K562 (cell line): Measurements from ENCODE around the gene IFNK. TPM values are rescaled to one million over a fixed set of nuclear protein-coding genes. Genes with fewer than 3 reads are reported as not detected.

Experiments used
- ATAC-seq: fragments of 200-7000 bp; cut with Tn5 transposase; 3 replicates; pipeline ENCODE4 v1.9.1; 2020; ENCODE audit warnings: moderate library complexity
- BruUV-seq: library from RNA; stranded (reverse); fragments of 400-500 nt; replicated peaks from 2 replicates; lab custom pipeline; 2021; lab: Mats Ljungman, UMichigan
- CTCF ChIA-PET: fragments of 300-600 bp; formaldehyde crosslinking; extraction: SDS; loops from one replicate; lab custom pipeline; 2021; ENCODE audit warnings: low intra/inter-chr PET ratio; lab: Yijun Ruan, JAX
- POLR2A ChIA-PET: fragments of 300-600, 350-650 bp; sonication (Branson Sonifier 250); formaldehyde crosslinking; extraction: SDS; loops from one replicate; lab custom pipeline; 2021; ENCODE audit warnings: antibody characterized with exemption, inconsistent platforms; lab: Yijun Ruan, JAX
- DNase-seq, 4 experiments: peaks; one replicate each; pipeline versions ENCODE4 v3.0.0 to v3.0.0-alpha.2; 2011 to 2018; ENCODE audit warnings: low spot score in 3 of 4, mixed read lengths in 3 of 4; ENCODE audit errors: extremely low read depth in 1 of 4
- FAIRE-seq: peaks from 2 replicates; lab custom pipeline; 2011; peaks lifted over from hg19 to GRCh38; lab: Jason Lieb, UNC
- H2AFZ ChIP-seq: 2 replicates; pipeline ENCODE4 v1.6.0; 2011; ENCODE audit warnings: low read depth, low read length, control low read depth, inconsistent platforms
- H3K27ac ChIP-seq: fragments of 200-600 bp; 3 replicates; pipeline ENCODE4 v1.8.0; 2011; ENCODE audit warnings: low read depth, mild to moderate bottlenecking, control low read depth, inconsistent platforms, low read length, moderate library complexity, mixed read lengths; ENCODE audit errors: extremely low read depth
- H3K27me3 ChIP-seq, 2 experiments: fragments of 300-600 bp in 1 of 2; 2 replicates in 1 of 2; 3 replicates in 1 of 2; pipeline versions ENCODE4 v1.6.0 to v1.8.0; 2011; ENCODE audit warnings: inconsistent platforms in 2 of 2, low read length in 2 of 2, mild to moderate bottlenecking in 1 of 2, mixed read lengths in 1 of 2, moderate library complexity in 1 of 2; ENCODE audit not compliant: control insufficient read depth in 2 of 2, insufficient read depth in 2 of 2
- H3K36me3 ChIP-seq: fragments of 300-600 bp; 3 replicates; pipeline ENCODE4 v1.8.0; 2011; ENCODE audit warnings: mild to moderate bottlenecking, low read length, inconsistent platforms; ENCODE audit not compliant: control insufficient read depth, insufficient read depth
- H3K4me1 ChIP-seq, 2 experiments: fragments of 200-600 bp in 1 of 2; replicated peaks in 1 of 2; 2 replicates in 1 of 2; 3 replicates in 1 of 2; pipeline versions ENCODE4 v1.5.1 to v1.8.0; 2011; ENCODE audit warnings: inconsistent platforms in 2 of 2, low read length in 2 of 2, mild to moderate bottlenecking in 1 of 2, mixed read lengths in 1 of 2, moderate library complexity in 1 of 2; ENCODE audit not compliant: control insufficient read depth in 2 of 2, insufficient read depth in 2 of 2
- H3K4me2 ChIP-seq: 2 replicates; pipeline ENCODE4 v1.6.1; 2011; ENCODE audit warnings: low read length, control low read depth, inconsistent platforms, mixed read lengths; ENCODE audit not compliant: insufficient read depth
- H3K4me3 ChIP-seq: fragments of 200-600 bp; sonication (generic), shearing (Covaris generic); 2 replicates; pipeline ENCODE4 v1.5.1; 2016; ENCODE audit warnings: control low read depth, inconsistent platforms
- H3K79me2 ChIP-seq: fragments of 200-600 bp; 3 replicates; pipeline ENCODE4 v1.8.0; 2011; ENCODE audit warnings: low read length, inconsistent platforms; ENCODE audit not compliant: control insufficient read depth, insufficient read depth
- H3K9ac ChIP-seq, 2 experiments: 2 replicates each; pipeline versions ENCODE4 v1.6.0 to v1.6.1; 2011; ENCODE audit warnings: low read depth in 2 of 2, low read length in 2 of 2, control low read depth in 1 of 2, inconsistent platforms in 1 of 2, mild to moderate bottlenecking in 1 of 2, mixed read lengths in 1 of 2; ENCODE audit not compliant: insufficient read depth in 1 of 2
- H3K9me1 ChIP-seq: one replicate; pipeline ENCODE4 v1.6.0; 2011; ENCODE audit warnings: inconsistent platforms, mild to moderate bottlenecking, low read length, moderate library complexity; ENCODE audit not compliant: control insufficient read depth, insufficient read depth
- H3K9me3 ChIP-seq: replicated peaks from 2 replicates; pipeline ENCODE4 v1.5.1; 2011; ENCODE audit warnings: low read depth, low read length, inconsistent platforms; ENCODE audit not compliant: control insufficient read depth, insufficient read depth
- H4K20me1 ChIP-seq: replicated peaks from 2 replicates; pipeline ENCODE4 v1.6.1; 2011; ENCODE audit warnings: low read length, inconsistent platforms, mixed read lengths; ENCODE audit not compliant: control insufficient read depth, insufficient read depth
- FIP1L1 ChIP-seq: fragments of 200-400 bp; formaldehyde crosslinking; IDR thresholded peaks from 2 replicates; pipeline ENCODE4 v1.6.1; 2018; ENCODE audit warnings: mild to moderate bottlenecking, low read depth, low read length; ENCODE audit not compliant: poor library complexity, severe bottlenecking
- MAFK ChIP-seq: IDR thresholded peaks from 2 replicates; pipeline ENCODE4 v1.6.1; 2011; ENCODE audit warnings: low read length, improper control_type of control experiment
- NBN ChIP-seq: fragments of 450-650 bp; IDR thresholded peaks from 2 replicates; pipeline ENCODE4 v1.6.1; 2016; ENCODE audit warnings: low read depth, mild to moderate bottlenecking
- SUPT5H ChIP-seq: fragments of 450-650 bp; IDR thresholded peaks from 2 replicates; pipeline ENCODE4 v1.6.1; 2016
- TCF3 ChIP-seq: sonication (generic); formaldehyde crosslinking; IDR thresholded peaks from 2 replicates; pipeline ENCODE4 v1.4.0; 2020; ENCODE audit warnings: mild to moderate bottlenecking, missing genetic modification reagents
- THRAP3 ChIP-seq: fragments of 450-650 bp; IDR thresholded peaks from 2 replicates; pipeline ENCODE4 v1.6.1; 2016; ENCODE audit warnings: mild to moderate bottlenecking, inconsistent platforms, borderline replicate concordance
- ZNF41 ChIP-seq: fragments of 250-450 bp; sonication (Bioruptor Pico); conservative IDR thresholded peaks from 2 replicates; pipeline ENCODE4 v1.4.0; 2020; ENCODE audit warnings: mild to moderate bottlenecking
- ZNF444 ChIP-seq: fragments of 250-450 bp; sonication (Bioruptor Pico); IDR thresholded peaks from 2 replicates; pipeline ENCODE4 v1.4.0; 2020; ENCODE audit warnings: mild to moderate bottlenecking, moderate library complexity
- ZNF764 ChIP-seq: fragments of 250-450 bp; sonication (Bioruptor Pico); IDR thresholded peaks from 2 replicates; pipeline ENCODE4 v1.4.0; 2020; ENCODE audit warnings: low read depth, mild to moderate bottlenecking, moderate library complexity
- in situ Hi-C: fragments of 300-500 bp; cut with MboI; formaldehyde crosslinking; loops from 4 replicates; pipeline ENCODE4 v1.15.0; 2018; ENCODE audit warnings: inconsistent platforms, mixed read lengths
- intact Hi-C: fragments of 100-400 bp; cut with micrococcal nuclease; formaldehyde crosslinking; loops from 2 replicates; pipeline ENCODE4 v1.14.2; 2022
- polyA plus RNA-seq, 8 experiments: library from polyadenylated mRNA; depleted of rRNA in 4 of 8; stranded (reverse) in 5 of 8; unstranded in 3 of 8; fragments of >200 nt; fragmentation: Nextera tagmentation in 2 of 8; fragmentation: Illumina TruSeq in 1 of 8; extraction: Ambion mirVana in 2 of 8; extraction: Trizol in 1 of 8; gene quantifications; 2 replicates each; pipeline versions ENCODE4 v1.2.1 to v1.2.3, GENCODE V29; 2011 to 2014; ENCODE audit warnings: inconsistent platforms in 1 of 8, missing spikeins in 1 of 8
- total RNA-seq, 7 experiments: library from RNA; depleted of rRNA in 6 of 7; stranded (reverse); fragments of >200 nt in 6 of 7; fragmentation: Illumina TruSeq in 2 of 7; extraction: Trizol in 2 of 7; gene quantifications; 2 replicates each; pipeline versions ENCODE4 v1.2.1 to v1.2.3, GENCODE V29; 2011 to 2021; ENCODE audit warnings: low replicate concordance in 1 of 7
- TF ChIP-seq, protein P1 (sequence below): sonication (generic); formaldehyde crosslinking; IDR thresholded peaks from 2 replicates; pipeline ENCODE4 v1.8.0; 2022; ENCODE audit warnings: missing genetic modification reagents, mild to moderate bottlenecking, moderate library complexity, borderline replicate concordance
- TF ChIP-seq, protein P2 (sequence below), 2 experiments: fragments of 200-800 bp in 1 of 2; sonication (Bioruptor generic) in 1 of 2; sonication (generic) in 1 of 2; formaldehyde crosslinking in 1 of 2; IDR thresholded peaks in 1 of 2; conservative IDR thresholded peaks in 1 of 2; 2 replicates each; pipeline versions ENCODE4 v1.5.0 to v1.6.1; 2016 to 2020; ENCODE audit warnings: missing compliant biosample characterization in 1 of 2, missing genetic modification characterization in 1 of 2, missing genetic modification reagents in 1 of 2
- TF ChIP-seq, protein P3 (sequence below), 2 experiments: fragments of 450-650 bp; IDR thresholded peaks; 2 replicates each; pipeline ENCODE4 v1.6.1; 2016; ENCODE audit warnings: mild to moderate bottlenecking in 2 of 2, borderline replicate concordance in 1 of 2, low read depth in 1 of 2, moderate library complexity in 1 of 2

Gene IFNK
- total and polyA plus RNA-seq, 9 of the 15 experiments (the other 6 are each of a cell fraction or from before 2014, with no cell fraction given) = 0.11 TPM; not detected in 8

DNA sequence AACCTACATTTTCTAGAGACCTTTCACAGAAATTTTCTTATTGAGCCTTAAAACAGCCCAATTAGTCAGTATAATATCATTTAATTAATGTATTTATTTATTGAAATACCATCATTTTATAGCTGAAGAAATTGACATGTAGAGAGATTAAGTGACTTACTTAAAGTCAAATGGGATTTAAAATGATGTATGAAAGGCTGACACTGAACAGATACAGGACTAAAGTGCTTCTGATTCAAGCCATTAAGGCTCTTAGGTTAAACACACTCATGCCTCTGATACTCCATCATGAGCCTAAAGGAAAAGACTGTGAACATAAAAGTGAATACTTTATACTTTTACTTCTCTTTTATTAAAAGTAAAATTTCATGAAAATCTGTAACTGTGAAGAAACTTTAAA, 36.4 kb downstream of the IFNK start:
- no peaks in the 10 kb centered on the region for H4K20me1 ChIP-seq
- CTCF ChIA-PET = no interaction called here
- no peak overlapping the region for H3K4me2 ChIP-seq
- H3K9me3 ChIP-seq = no peaks in the 10 kb centered on the region
- no peaks in the 10 kb centered on the region for H3K9me1 ChIP-seq
- POLR2A ChIA-PET = no interaction called here
- no peaks in the 10 kb centered on the region for H3K4me1 ChIP-seq
- H3K4me3 ChIP-seq = no peak overlapping the region
- BruUV-seq = no TSS peak
- H3K27ac ChIP-seq = no peak overlapping the region
- ATAC-seq (no peak), FAIRE-seq (no peak), DNase-seq (no peak)
- H3K27me3 ChIP-seq = no peaks in the 10 kb centered on the region
- no peak overlapping the region for H3K9ac ChIP-seq
- intact Hi-C loops (no loop called here), in situ Hi-C loops (no loop called here)
- 0 out of 3 replicates have a peak, but pooled peaks cover 2% of the 10 kb centered on the region for H3K36me3 ChIP-seq
- no peak overlapping the region for H2AFZ ChIP-seq
- H3K79me2 ChIP-seq = no peaks in the 10 kb centered on the region
- no peak for TF ChIP-seq FIP1L1
- no peak for TF ChIP-seq MAFK
- TF ChIP-seq, protein P1, sequence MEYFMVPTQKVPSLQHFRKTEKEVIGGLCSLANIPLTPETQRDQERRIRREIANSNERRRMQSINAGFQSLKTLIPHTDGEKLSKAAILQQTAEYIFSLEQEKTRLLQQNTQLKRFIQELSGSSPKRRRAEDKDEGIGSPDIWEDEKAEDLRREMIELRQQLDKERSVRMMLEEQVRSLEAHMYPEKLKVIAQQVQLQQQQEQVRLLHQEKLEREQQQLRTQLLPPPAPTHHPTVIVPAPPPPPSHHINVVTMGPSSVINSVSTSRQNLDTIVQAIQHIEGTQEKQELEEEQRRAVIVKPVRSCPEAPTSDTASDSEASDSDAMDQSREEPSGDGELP (CRISPR knock-in tag) = no peak
- no peak for TF ChIP-seq THRAP3
- no peak for TF ChIP-seq SUPT5H
- no peak for TF ChIP-seq NBN
- no peak for TF ChIP-seq ZNF41
- no peak for TF ChIP-seq TCF3 (CRISPR knock-in tag)
- TF ChIP-seq ZNF764 = no peak
- no peak for TF ChIP-seq ZNF444 (CRISPR knock-in tag)
- TF ChIP-seq, protein P2, sequence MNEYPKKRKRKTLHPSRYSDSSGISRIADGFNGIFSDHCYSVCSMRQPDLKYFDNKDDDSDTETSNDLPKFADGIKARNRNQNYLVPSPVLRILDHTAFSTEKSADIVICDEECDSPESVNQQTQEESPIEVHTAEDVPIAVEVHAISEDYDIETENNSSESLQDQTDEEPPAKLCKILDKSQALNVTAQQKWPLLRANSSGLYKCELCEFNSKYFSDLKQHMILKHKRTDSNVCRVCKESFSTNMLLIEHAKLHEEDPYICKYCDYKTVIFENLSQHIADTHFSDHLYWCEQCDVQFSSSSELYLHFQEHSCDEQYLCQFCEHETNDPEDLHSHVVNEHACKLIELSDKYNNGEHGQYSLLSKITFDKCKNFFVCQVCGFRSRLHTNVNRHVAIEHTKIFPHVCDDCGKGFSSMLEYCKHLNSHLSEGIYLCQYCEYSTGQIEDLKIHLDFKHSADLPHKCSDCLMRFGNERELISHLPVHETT (CRISPR knock-in tag; conservative IDR thresholded peaks at IDR 0.05 in 1 of 2, IDR thresholded peaks at IDR 0.05 in 1 of 2) = no peak
- TF ChIP-seq, protein P3, sequence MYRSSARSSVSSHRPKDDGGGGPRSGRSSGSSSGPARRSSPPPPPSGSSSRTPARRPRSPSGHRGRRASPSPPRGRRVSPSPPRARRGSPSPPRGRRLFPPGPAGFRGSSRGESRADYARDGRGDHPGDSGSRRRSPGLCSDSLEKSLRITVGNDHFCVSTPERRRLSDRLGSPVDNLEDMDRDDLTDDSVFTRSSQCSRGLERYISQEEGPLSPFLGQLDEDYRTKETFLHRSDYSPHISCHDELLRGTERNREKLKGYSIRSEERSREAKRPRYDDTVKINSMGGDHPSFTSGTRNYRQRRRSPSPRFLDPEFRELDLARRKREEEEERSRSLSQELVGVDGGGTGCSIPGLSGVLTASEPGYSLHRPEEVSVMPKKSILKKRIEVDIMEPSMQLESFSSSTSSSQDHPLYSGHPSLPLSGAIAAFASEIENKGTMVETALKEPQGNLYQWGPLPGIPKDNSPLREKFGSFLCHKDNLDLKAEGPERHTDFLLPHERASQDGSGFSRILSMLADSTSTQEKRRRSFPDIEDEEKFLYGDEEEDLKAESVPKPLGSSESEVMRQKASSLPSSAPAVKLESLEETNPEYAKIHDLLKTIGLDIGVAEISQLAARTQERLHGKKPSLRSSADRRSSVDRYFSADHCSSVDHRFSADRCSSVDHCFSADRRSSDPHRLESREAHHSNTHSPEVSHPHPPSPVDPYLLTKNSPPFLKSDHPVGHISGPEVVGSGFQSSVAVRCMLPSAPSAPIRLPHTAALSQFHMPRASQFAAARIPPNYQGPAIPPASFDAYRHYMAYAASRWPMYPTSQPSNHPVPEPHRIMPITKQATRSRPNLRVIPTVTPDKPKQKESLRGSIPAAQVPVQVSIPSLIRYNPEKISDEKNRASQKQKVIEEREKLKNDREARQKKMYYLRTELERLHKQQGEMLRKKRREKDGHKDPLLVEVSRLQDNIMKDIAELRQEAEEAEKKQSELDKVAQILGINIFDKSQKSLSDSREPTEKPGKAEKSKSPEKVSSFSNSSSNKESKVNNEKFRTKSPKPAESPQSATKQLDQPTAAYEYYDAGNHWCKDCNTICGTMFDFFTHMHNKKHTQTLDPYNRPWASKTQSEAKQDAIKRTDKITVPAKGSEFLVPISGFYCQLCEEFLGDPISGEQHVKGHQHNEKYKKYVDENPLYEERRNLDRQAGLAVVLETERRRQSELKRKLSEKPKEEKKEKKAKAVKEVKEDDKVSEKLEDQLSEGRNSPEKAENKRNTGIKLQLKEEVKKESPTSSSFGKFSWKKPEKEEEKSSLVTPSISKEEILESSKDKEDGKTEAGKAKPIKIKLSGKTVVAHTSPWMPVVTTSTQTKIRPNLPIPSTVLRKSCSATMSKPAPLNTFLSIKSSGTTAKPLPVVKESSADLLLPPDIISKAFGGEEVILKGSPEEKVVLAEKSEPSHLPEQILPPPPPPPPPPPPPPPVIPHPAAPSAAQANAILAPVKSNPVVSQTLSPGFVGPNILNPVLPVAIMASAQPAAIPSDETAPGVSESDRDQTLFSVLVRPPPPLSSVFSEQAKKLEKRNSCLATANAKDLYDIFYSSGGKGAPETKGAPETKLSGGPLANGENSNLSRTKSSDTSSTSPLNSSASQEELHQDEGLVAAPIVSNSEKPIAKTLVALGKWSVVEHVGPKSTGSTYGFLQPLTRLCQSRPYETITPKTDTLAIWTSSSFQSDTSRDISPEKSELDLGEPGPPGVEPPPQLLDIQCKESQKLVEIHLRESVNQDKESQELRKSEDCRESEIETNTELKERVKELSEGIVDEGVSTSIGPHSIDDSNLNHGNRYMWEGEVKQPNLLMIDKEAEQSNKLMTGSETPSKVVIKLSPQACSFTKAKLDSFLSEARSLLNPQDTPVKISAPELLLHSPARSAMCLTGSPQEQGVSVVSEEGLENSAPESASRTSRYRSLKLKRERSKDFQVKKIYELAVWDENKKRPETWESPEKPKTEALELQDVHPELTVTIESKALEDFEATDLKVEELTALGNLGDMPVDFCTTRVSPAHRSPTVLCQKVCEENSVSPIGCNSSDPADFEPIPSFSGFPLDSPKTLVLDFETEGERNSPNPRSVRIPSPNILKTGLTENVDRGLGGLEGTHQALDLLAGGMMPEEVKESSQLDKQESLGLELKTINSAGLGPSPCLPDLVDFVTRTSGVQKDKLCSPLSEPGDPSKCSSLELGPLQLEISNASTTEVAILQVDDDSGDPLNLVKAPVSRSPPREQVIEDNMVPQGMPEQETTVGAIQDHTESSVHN (IDR thresholded peaks at IDR 0.05; ENCODE audit: borderline replicate concordance in 1 of 2, low read depth in 1 of 2) = no peak
